Measurements from ENCODE around the gene STARD5. TPM values are rescaled to one million over a fixed set of nuclear protein-coding genes. Genes with fewer than 3 reads are reported as not detected.

STARD5 gene
- total RNA-seq, 4 donors from 2014 or later: 1.5 to 11.3 (median 8.5) TPM

GRCh38 chr15:81265256-81265943 is 58.5 kb downstream of the STARD5 start:
- Histone ChIP-seq H3K27me3 (no peaks in the 10 kb centered on the region), H3K9me3 (no peaks in the 10 kb centered on the region), H3K4me1 (peaks cover 5 to 9% of the 10 kb centered on the region in 2 donors), H3K27ac (no peak overlapping the region), H3K36me3 (no peaks in the 10 kb centered on the region), H3K4me3 (replicated peaks in 1 of 3) (no peak overlapping the region)
- intact Hi-C loops (cut with DNase I): loop anchor here (5.0 to 10.0 kb wide), 3 partner anchors 113 to 291 kb away; no protein-coding TSS in a partner anchor
- TF ChIP-seq POLR2A (IDR thresholded peaks at IDR 0.05) (no peak), CTCF (IDR thresholded peaks at IDR 0.05) (no peak)
- WGBS, 2 donors: 49 to 58% methylated on average over 12 of the region's 12 CpGs
- no peak for DNase-seq

- intact Hi-C loops (cut with DNase I): loop anchor here (10.0 kb wide), 1 partner anchor 289 kb away; no protein-coding TSS in a partner anchor
- peaks cover 5 to 9% of the 10 kb centered on the region in 2 donors for H3K4me1 ChIP-seq
- DNase-seq: no peak
- H3K27ac ChIP-seq: no peak overlapping the region
- TF ChIP-seq CTCF (IDR thresholded peaks at IDR 0.05): no peak
- no peaks in the 10 kb centered on the region for H3K27me3 ChIP-seq
- WGBS, 2 donors: 81 to 85% methylated on average over 6 of the region's 6 CpGs
- no peaks in the 10 kb centered on the region for H3K36me3 ChIP-seq
- H3K9me3 ChIP-seq: no peaks in the 10 kb centered on the region
- H3K4me3 ChIP-seq (replicated peaks in 1 of 3): no peak overlapping the region
These were observed 59.7 kb downstream of the STARD5 start for GRCh38 chr15:81264072-81264857.

GRCh38 chr15:81263477-81263876 is 60.5 kb downstream of the STARD5 start:
- no peak for DNase-seq
- Histone ChIP-seq H3K36me3 (no peaks in the 10 kb centered on the region), H3K27me3 (no peaks in the 10 kb centered on the region), H3K4me3 (replicated peaks in 1 of 3) (no peak overlapping the region), H3K27ac (no peak overlapping the region), H3K4me1 (peaks cover 5 to 9% of the 10 kb centered on the region in 2 donors), H3K9me3 (no peaks in the 10 kb centered on the region)
- no peak for TF ChIP-seq CTCF (IDR thresholded peaks at IDR 0.05)
- no peak for TF ChIP-seq POLR2A (IDR thresholded peaks at IDR 0.05)
- intact Hi-C loops (cut with DNase I): loop anchor here (10.0 kb wide), 1 partner anchor 289 kb away; no protein-coding TSS in a partner anchor
- WGBS, 2 donors: 87 to 95% methylated on average over 4 of the region's 4 CpGs

- 82 to 84% methylated on average over 6 of the region's 6 CpGs for WGBS, 2 donors
- H3K27me3 ChIP-seq: no peaks in the 10 kb centered on the region
- H3K9me3 ChIP-seq: no peaks in the 10 kb centered on the region
- intact Hi-C loops (cut with DNase I): loop anchor here (10.0 kb wide), 1 partner anchor 286 kb away; no protein-coding TSS in a partner anchor
- no peak overlapping the region for H3K27ac ChIP-seq
- TF ChIP-seq POLR2A (IDR thresholded peaks at IDR 0.05) (no peak), CTCF (IDR thresholded peaks at IDR 0.05) (no peak)
- peaks cover 4 to 12% of the 10 kb centered on the region in 2 donors for H3K4me1 ChIP-seq
- no peak for DNase-seq
- H3K4me3 ChIP-seq (replicated peaks in 1 of 3): no peak overlapping the region
- H3K36me3 ChIP-seq: no peaks in the 10 kb centered on the region
These were observed 62.6 kb downstream of the STARD5 start for GRCh38 chr15:81261172-81261811.
